SU-DHL-6 (cell line): Measurements from ENCODE around the gene URM1.

Source experiments
- H2AFZ ChIP-seq: fragments of 200-600 bp; sonication (generic); 2 replicates; pipeline ENCODE4 v1.6.1; 2014; ENCODE audit warnings: low read depth, mild to moderate bottlenecking, moderate library complexity, mixed read lengths, antibody characterized with exemption, low read length; ENCODE audit not compliant: severe bottlenecking
- H3F3A ChIP-seq: fragments of 200-600 bp; shearing (Covaris generic); 2 replicates; pipeline ENCODE4 v1.6.0; 2016; ENCODE audit warnings: antibody characterized with exemption, mild to moderate bottlenecking; ENCODE audit not compliant: insufficient read depth
- H3K27ac ChIP-seq: fragments of 200-600 bp; sonication (generic); 2 replicates; pipeline ENCODE4 v1.5.1; 2016; ENCODE audit warnings: low read depth, mild to moderate bottlenecking, low read length, moderate library complexity, mixed read lengths
- H3K27me3 ChIP-seq: fragments of 200-600 bp; sonication (generic), shearing (Covaris generic); 2 replicates; pipeline ENCODE4 v1.6.0; 2014; ENCODE audit warnings: mild to moderate bottlenecking, low read length
- H3K36me3 ChIP-seq: fragments of 200-600 bp; sonication (generic); 2 replicates; pipeline ENCODE4 v1.6.1; 2014; ENCODE audit warnings: mild to moderate bottlenecking, low read length, mixed read lengths
- H3K4me2 ChIP-seq: fragments of 300-600, 200-600 bp; shearing (Covaris generic), sonication (generic); 2 replicates; pipeline ENCODE4 v1.6.0; 2014; ENCODE audit warnings: low read length, low read depth, mild to moderate bottlenecking; ENCODE audit not compliant: poor library complexity, severe bottlenecking
- H3K4me3 ChIP-seq: fragments of 200-600 bp; sonication (generic); 2 replicates; pipeline ENCODE4 v1.5.1; 2014; ENCODE audit warnings: antibody characterized with exemption, low read length, mild to moderate bottlenecking, mixed read lengths; ENCODE audit not compliant: insufficient read depth, poor library complexity, severe bottlenecking
- H3K79me2 ChIP-seq: fragments of 200-600 bp; sonication (generic); 2 replicates; pipeline ENCODE4 v1.6.1; 2014; ENCODE audit warnings: mild to moderate bottlenecking, low read length, moderate library complexity; ENCODE audit not compliant: insufficient read depth
- H3K9ac ChIP-seq: fragments of 200-600 bp; sonication (generic); 2 replicates; pipeline ENCODE4 v1.7.0; 2014; ENCODE audit warnings: mild to moderate bottlenecking, low read length
- H3K9me2 ChIP-seq: fragments of 200-600 bp; sonication (generic); replicated peaks from 2 replicates; pipeline ENCODE4 v1.6.1; 2014; ENCODE audit warnings: low read length; ENCODE audit not compliant: insufficient read depth
- H3K9me3 ChIP-seq: fragments of 200-600 bp; sonication (generic); 2 replicates; pipeline ENCODE4 v1.6.1; 2014; ENCODE audit warnings: low read length, mixed read lengths; ENCODE audit not compliant: insufficient read depth
- H4K20me1 ChIP-seq: fragments of 200-600 bp; sonication (generic); 2 replicates; pipeline ENCODE4 v1.6.1; 2014; ENCODE audit warnings: low read depth, mild to moderate bottlenecking, antibody characterized with exemption, low read length, moderate library complexity, mixed read lengths
- CTCF ChIP-seq: fragments of 200-600 bp; sonication (generic); IDR thresholded peaks from one replicate; pipeline ENCODE4 v1.5.1; 2017; ENCODE audit warnings: antibody characterized with exemption, mild to moderate bottlenecking, low read length, moderate library complexity; ENCODE audit not compliant: insufficient read depth, poor library complexity, severe bottlenecking
- EZH2phosphoT487 ChIP-seq: fragments of 200-600 bp; sonication (generic), shearing (Covaris generic); conservative IDR thresholded peaks from 2 replicates; pipeline ENCODE4 v1.6.1; 2018; ENCODE audit warnings: mild to moderate bottlenecking, antibody characterized with exemption, low read length, moderate library complexity, mixed read lengths

The URM1 gene

GRCh38 chr9:128431207-128431606 lies 60.0 kb downstream of the URM1 start:
- Histone ChIP-seq H3K36me3 (no peaks in the 10 kb centered on the region), H3K9me3 (no peaks in the 10 kb centered on the region), H3K79me2 (no peaks in the 10 kb centered on the region), H3K27ac (no peak overlapping the region), H3K27me3 (no peaks in the 10 kb centered on the region), H3K4me3 (no peak overlapping the region), H3K4me2 (no peak overlapping the region), H3F3A (no peaks in the 10 kb centered on the region), H2AFZ (no peak overlapping the region), H4K20me1 (no peaks in the 10 kb centered on the region), H3K9ac (no peak overlapping the region), H3K9me2 (no peaks in the 10 kb centered on the region)
- TF ChIP-seq EZH2phosphoT487 (no peak), CTCF (no peak)

- H3K36me3 ChIP-seq = no peaks in the 10 kb centered on the region
- H4K20me1 ChIP-seq = no peaks in the 10 kb centered on the region
- H3K9me3 ChIP-seq = no peaks in the 10 kb centered on the region
- H3K79me2 ChIP-seq = no peaks in the 10 kb centered on the region
- no peak overlapping the region for H2AFZ ChIP-seq
- no peak overlapping the region for H3K9ac ChIP-seq
- H3K27me3 ChIP-seq = no peaks in the 10 kb centered on the region
- H3K4me2 ChIP-seq = no peak overlapping the region
- H3F3A ChIP-seq = no peaks in the 10 kb centered on the region
- H3K27ac ChIP-seq = no peak overlapping the region
- no peak overlapping the region for H3K4me3 ChIP-seq
- TF ChIP-seq CTCF (no peak), EZH2phosphoT487 (no peak)
- H3K9me2 ChIP-seq = no peaks in the 10 kb centered on the region
These were observed 63.2 kb downstream of the URM1 start for GRCh38 chr9:128434340-128434739.

- H3K4me2 ChIP-seq = no peak overlapping the region
- no peaks in the 10 kb centered on the region for H3K9me2 ChIP-seq
- H2AFZ ChIP-seq = no peak overlapping the region
- H3K9me3 ChIP-seq = no peaks in the 10 kb centered on the region
- H3K27ac ChIP-seq = no peak overlapping the region
- H3K4me3 ChIP-seq = no peak overlapping the region
- H4K20me1 ChIP-seq = no peaks in the 10 kb centered on the region
- no peaks in the 10 kb centered on the region for H3K79me2 ChIP-seq
- no peak overlapping the region for H3K9ac ChIP-seq
- H3F3A ChIP-seq = no peaks in the 10 kb centered on the region
- TF ChIP-seq EZH2phosphoT487 = no peak
- TF ChIP-seq CTCF = no peak
- H3K36me3 ChIP-seq = no peaks in the 10 kb centered on the region
- no peaks in the 10 kb centered on the region for H3K27me3 ChIP-seq
These were observed 64.4 kb downstream of the URM1 start for GRCh38 chr9:128435611-128436010.
